KG1 (cell line): Measurements from ENCODE around the gene SUSD4.
"Not testable (repeated sequence)": the region's sequence is repeated elsewhere in the genome, so short reads cannot be mapped to it uniquely, and the experiment has no call there.

Source experiments
- DNase-seq: peaks from one replicate; lab custom pipeline; 2025; lab: John Stamatoyannopoulos, UW

SUSD4 gene, protein sequence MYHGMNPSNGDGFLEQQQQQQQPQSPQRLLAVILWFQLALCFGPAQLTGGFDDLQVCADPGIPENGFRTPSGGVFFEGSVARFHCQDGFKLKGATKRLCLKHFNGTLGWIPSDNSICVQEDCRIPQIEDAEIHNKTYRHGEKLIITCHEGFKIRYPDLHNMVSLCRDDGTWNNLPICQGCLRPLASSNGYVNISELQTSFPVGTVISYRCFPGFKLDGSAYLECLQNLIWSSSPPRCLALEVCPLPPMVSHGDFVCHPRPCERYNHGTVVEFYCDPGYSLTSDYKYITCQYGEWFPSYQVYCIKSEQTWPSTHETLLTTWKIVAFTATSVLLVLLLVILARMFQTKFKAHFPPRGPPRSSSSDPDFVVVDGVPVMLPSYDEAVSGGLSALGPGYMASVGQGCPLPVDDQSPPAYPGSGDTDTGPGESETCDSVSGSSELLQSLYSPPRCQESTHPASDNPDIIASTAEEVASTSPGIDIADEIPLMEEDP

DNA sequence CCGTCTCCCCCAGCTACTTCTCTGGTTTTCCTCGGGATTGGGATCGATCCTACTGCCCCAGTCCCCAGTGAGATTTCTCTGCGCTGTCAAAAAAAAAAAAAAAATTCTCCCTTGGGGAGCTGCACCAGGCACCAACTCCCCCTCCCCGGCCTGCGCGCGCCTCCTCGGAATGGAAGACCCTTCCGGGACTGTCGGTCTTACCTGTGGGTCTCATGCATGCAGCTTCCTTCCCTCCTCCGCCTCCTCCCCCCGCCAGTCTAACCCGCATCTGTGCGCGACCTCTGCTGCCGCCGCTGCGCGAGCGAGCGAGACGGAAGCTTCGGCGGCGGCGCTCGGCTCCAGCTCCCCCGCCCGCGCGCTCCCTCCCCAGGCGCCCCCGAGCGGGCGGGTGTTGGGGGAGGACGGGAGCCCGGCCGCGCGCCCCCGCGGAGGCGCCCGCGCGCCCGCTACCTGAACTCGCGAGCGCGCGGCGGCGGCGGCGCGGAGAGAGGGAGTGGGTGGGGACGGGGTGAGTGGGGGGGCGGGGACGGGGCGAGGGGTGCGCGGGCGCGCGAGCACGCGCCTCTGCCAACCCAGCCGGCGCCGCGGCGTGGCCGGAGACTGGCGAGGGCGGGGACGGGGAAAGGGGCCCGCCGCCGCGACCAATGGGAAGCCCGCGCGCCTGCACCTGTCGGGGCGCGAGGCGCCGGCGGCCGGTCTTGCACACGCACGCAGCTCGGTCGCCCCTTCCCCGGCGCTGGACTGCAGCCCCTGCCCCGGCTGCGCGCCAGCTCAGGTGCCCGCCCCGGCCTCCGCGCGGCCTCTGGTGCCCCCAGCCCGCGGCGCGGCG is at the start of gene SUSD4:
TSS of gene SUSD4 (minus strand) at position 321 of the 829 bp plus-strand sequence. CDS start 751 bp downstream, outside the sequence.
- DNase-seq: no peak

DNA sequence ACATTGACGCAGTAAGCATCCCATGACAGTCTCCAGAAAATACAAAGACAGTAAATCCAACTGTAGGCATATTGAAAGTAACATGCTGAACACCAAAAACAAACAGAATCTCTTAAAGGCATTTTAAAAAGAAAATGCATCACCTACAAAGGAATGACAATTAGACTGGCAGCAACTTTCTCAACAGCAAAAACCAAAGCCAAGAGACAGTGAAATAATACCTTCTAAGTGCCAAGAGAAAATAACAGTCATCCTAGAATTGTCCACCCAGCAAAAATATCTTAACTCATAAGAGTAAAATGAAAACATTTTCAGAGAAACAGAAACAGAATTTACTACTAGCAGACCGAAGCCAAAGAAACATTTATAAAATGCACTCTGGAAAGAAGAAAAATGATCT is 49.2 kb upstream of the SUSD4 start:
- DNase-seq: no peak

DNA sequence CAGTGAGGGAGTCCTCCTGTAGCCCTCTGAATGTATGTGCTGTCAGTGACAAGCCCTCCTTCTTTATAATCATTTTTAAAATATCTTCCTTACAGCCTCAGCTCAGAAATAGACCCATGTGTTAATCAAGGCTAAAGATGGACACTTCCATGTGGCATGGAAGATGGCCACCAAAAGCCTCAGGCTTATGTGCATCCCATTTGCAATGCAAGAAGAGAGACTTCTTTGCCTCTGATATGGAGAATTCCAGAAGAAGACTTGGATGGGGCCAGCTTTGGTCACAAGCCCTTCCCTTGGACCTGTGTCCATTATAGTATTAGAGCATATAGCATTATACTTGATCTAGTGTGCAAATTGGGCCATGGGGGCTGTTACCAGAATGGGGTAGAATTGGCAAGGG is 47.7 kb upstream of the SUSD4 start:
- DNase-seq: no peak

DNA sequence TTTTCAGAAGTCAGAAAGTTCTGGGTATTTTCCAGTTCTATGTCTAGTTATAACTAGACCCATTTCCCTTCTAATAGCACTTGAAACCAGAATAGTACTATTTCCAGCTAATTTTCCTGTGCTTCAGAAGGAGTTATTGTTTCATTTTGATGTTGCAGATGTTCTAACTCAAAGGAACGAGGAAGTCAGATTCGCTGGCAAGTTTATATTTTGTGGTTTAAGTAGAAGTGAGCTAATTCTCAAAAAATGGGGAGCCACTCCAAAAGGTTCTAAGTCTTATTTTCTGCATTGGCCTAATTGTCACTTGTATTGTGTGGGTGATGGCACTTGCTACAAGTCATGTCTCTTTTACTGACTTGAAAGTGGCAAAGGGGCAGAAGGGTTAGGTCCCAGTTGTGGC is 47.3 kb upstream of the SUSD4 start:
- DNase-seq: no peak

DNA sequence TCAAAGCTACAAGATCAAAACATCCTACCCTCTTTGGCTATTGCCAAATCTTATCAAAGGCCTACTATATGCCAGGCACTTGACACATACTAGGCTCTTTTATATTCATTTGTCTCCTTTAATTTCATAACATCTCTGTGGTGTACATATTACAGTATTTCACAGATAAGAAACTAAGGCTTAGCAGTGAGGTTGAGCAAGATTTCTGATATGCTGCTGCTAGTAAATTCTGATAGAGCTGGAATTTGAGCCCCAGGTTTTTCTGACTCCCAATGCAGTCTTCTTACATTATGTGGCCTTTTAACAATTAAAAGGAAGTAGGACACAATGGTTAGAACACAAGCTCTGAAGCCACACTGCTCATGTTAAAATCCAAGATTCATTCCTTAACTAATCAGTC is 46.1 kb upstream of the SUSD4 start:
- DNase-seq: no peak

DNA sequence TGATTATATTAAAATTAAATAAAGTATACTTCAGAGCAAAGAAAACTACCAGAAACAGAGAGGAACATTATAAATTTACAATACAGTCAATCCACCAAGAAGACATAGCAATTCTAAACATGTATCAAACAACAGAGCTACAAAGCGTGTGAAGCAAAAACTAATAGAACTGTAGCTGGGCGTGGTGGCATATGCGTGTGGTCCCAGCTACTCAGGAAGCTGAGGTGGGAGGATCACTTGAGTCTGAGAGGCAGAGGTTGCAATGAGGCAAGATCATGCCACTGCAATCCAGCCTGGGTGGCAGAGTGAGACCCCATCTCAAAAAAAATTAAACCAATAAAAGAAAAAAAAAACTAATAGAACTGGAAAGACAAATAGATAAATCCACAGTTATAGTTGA is 41.5 kb upstream of the SUSD4 start:
- DNase-seq: no peak

DNA sequence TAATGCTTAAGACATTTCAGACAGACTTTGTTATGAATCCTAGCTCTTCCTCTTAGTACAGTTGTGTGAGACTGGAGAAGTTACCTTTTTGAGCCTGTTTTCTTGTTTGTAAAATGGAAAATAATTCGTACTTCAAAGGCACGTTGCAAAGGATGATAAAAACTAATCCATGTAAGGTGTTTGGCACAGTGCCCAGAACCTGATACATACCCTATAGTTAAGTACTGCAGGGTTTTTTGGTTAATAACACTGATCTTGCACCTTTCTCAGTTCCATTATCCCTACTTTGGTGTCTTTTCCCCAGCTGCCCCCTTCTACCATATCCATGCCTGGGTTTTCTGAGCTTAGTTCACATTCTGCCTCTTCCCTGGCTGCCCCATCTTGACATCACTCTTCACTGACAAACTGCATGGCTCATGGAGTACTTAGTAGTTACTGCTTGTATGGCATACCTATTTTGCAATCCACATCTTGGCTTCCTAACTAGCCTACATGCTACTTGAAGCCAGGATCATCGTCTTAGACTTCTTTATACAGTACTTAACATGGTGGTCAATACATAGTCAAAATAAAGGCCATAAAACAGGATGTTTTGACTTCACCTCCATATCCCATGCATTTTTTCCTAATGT is 39.3 kb upstream of the SUSD4 start:
- no peak for DNase-seq

DNA sequence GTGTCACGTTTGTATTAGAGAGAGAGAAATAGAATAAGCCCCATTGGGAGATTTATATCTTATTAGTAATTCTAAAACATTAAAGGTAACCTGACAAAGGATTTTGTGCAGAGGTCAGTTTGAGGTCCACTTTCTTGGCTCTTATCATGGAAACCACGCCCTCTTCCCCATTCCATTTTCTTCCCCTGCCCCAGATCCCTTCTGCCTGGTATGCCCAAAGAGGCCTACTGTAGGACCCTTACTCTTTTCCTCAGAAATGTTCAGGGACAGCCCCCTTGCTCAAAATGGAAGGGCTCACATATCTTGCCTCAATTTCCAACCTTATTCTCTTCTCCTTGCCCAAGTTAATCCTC is 38.8 kb upstream of the SUSD4 start:
- no peak for DNase-seq

DNA sequence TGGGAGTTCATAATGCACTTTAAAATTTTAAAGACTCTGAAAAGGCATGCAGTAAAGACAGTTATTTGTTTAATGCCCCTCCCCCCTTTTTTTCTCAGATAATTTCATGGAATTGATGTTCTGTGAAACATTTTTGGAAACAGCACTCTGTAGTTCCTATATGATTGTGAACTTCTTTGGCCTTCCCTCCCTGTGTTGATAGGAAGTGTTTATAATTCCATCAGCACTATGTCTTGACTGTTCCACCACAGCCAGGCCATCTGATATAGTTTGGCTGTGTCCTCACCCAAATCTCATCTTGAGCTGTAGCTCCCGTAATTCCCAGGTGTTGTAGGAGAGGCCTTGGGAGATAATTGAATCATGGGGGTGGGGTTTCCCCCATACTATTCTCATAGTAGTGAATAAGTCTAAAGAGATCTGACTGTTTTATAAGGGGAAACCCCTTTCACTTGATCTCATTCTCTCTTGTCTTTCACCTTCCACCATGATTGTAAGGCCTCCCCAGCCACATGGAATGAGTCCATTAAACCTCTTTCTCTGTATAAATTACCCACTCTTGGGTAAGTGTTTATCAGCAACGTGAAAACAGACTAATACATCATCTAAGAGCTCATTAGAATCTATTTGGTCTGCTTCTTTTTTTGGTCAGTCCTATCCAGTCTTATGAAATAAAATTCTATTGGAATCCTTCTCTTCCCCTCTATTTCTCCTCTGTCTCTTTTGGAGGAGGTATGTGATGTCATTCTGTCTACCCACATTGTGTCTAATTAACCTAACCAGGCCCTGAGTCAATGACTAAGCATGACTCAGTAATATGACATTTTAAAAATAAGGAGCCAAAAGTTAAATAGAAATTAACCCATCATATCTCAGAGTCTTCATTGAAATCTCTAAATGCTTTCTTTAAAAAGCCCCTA is 38.2 kb upstream of the SUSD4 start:
- no peak for DNase-seq

DNA sequence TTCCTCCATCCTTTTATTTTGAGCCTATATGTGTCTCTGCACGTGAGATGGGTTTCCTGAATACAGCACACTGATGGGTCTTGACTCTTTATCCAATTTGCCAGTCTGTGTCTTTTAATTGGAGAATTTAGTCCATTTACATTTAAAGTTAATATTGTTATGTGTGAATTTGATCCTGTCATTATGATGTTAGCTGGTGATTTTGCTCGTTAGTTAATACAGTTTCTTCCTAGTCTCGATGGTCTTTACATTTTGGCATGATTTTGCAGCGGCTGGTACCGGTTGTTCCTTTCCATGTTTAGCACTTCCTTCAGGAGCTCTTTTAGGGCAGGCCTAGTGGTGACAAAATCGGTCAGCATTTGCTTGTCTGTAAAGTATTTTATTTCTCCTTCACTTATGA is 35.4 kb upstream of the SUSD4 start:
- DNase-seq: not testable (repeated sequence)

DNA sequence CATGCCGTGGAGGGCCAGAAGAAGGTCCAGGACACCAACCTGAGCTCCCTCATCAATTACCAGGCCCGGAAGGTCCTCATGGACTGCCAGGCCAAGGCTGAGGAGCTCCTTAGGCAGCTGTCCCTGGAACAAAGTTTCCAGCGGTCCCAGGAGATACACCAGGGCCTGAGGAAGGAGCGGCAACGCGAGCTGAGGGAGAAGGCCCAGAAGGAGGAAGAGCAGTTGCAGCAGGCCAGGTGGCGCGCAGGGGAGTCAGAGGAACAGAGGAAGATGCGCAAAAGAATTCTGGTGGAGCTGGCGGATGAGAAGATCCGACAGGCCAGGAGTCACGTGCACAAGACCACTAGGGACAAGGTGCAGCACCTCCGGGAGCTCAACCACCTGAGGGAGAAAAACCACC is 30.7 kb upstream of the SUSD4 start:
- DNase-seq: no peak

DNA sequence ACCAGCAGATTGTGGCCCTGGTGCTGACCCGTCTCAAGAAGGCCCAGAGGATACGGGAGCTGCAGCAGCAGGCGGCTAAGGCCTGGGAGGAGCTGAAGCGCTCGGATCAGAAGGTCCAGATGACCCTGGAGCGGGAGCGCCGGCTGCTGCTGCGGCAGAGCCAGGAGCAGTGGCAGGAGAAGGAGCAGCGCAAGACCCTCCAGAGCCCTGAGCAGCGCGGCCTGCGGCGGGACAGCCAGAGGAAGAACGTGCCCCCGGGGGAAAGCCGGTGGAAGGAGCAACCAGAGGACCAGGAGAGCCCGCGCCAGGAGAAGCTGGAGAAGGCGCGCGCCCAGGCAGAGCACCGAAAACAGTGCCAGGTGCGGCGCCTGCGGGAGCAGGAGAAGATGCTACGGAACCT is 30.3 kb upstream of the SUSD4 start:
- DNase-seq: no peak

DNA sequence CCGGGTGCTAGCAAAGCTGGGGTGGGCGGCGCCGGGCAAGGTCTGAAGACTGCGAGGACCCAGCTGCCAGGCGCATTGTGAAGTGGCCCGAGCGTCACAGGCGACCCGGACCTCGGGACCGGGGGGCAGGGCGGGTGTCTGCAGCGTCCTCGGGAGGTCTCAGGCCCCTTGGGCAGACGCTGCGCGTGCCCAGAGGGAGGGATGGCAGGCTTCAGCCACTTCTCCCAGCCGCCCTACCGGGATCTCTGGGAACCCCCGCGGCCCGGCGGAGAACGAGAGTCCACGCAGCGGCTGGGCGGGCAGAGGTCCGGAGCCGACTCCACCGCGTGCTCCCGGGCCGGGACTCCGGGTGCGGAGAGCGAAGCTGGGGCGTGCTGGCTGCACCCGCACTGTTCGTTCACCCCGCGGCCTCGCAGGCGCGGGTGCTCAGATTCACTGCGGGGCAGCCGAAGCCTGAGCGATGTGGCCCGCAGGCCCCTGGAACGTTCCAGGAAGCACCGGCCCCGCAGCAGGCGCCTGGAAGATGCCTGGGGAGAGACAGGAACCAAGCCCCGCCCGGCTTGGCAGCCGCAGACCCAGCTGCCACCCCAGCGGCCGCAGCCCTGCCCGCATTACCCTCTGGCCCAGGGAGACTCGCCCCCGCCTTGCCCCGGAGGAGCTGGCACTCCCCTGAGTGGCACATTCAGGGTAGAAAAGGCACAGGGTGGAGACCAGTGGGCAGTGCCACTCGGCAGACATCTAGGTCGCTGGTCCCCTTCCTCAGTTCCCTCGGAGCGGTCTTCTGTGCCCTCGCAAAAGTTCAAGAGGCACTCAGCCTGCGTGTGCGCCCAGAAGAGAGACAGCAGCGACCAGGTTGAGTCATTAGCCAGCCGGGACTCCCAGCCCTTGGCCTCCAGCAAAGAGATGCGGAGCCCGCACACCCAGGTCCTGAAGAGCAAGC is 29.6 kb upstream of the SUSD4 start, which contains the start of gene CCDC185:
TSS of gene CCDC185 (plus strand) at position 141 of the 940 bp plus-strand sequence. CDS start at position 202, 61 bp downstream.
- DNase-seq: no peak

DNA sequence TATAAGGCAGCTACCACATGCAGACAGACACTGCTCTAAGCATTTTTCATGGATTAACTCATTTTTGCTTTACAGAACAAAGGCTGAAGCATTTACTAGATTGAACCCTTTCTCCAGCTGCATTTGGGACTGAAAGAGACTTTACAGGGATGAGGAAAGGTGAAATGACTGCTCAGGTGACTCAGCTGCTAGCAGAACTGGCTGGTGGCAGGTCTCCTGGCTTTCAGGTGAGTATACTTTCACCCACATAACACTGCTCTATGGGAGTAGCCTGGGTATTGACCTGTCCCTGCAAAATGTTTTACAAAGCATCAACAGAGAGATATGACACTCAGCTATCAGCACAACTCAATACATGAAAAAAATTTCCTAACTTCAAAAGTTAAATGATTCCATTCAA is 26.6 kb upstream of the SUSD4 start:
- no peak for DNase-seq

DNA sequence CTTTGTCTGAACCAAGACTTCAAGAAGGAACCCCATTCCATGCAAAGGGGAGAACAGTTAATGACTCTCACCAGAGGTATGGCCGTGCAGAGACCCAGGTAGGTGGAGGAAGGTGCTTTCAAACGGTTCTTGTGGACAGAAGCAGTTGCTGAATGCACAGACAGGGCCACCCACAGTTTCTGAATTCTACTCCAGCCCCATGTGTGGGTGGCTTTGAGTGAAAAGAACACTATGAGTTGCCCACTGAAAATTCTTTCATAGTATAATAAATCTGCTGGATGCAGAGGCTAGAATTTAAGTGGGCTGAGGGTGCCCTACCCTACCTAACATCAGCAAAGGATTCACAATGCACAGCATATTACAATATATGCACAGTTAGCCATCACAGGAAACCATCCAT is 22.0 kb upstream of the SUSD4 start:
- no peak for DNase-seq

DNA sequence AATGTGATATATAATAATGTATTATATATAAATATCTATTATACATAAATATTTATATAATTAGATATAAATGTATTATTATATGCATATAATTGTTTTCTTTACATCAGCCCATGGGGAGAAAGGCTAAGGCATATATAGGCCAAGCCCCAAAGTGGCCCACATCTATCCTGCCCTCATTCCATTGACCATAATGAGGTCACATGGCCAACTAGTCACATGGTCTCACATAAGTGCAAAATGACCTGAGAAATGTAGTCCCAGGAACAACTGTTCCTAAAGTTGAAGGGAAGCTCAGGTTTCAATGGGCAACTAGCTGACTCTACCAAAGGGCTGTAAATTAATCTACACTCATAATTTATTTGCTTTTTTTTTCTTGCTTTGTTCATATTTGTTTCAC is 14.8 kb upstream of the SUSD4 start:
- DNase-seq: no peak

DNA sequence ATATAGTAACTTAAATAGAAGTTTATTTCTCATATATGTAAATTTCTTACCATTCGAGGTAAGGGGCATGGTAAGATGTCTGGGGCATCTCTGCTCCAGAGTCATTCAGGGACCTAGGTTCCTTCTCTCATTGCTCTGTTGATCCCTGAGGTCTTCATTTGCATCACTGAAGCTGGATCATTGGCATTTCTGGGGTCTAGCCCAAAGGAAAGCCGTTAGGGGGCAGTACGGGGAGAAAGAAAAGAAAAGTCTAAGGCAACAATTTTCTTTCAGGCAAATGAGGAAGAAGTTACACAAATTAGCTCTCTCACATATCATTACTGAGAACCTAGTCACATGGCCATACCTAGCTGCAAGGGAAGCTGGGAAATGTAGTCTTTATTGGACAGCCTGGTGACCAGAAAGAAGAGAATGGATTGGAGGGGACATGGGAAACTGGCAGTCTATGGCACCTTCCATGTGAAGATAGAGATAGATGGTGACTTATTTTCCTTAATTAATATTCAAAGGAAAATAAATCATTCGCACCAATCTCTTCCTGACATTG is 10.2 kb upstream of the SUSD4 start:
- DNase-seq: no peak

DNA sequence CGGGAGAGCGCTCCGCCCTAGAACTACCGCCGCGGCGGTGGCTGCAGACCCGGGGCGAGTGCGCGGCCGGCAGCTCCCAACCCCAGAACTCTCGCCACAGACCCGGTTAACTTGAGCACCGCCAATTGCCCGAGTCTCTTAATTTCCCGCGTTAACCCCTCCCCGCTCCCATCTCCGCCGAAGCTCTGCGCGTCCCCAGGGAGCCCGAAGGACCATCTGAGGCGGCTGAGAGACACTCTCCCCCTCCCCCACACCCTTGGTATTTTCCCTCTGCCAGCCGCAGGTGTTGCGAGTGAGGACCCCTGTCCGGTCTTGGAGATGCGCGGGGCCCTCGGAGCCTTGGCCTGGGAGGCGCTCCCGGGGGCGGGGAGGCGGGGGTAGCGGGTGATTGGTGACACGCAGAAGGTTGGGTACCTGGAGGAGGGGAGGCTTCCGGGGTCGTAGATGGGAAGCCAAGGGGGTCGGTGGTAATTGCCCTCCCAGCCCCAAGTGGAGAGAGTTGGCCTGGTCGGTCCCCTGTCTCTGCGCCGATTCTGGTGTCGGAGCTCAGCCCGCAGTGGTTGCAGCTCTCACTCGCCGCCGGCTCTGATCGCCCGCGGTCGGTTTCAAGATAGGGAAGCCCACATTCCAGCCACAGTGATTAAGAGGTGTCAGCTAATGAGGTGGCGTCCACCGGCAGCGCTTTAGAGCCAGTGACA is 858 bp upstream of the SUSD4 start:
- no peak for DNase-seq

DNA sequence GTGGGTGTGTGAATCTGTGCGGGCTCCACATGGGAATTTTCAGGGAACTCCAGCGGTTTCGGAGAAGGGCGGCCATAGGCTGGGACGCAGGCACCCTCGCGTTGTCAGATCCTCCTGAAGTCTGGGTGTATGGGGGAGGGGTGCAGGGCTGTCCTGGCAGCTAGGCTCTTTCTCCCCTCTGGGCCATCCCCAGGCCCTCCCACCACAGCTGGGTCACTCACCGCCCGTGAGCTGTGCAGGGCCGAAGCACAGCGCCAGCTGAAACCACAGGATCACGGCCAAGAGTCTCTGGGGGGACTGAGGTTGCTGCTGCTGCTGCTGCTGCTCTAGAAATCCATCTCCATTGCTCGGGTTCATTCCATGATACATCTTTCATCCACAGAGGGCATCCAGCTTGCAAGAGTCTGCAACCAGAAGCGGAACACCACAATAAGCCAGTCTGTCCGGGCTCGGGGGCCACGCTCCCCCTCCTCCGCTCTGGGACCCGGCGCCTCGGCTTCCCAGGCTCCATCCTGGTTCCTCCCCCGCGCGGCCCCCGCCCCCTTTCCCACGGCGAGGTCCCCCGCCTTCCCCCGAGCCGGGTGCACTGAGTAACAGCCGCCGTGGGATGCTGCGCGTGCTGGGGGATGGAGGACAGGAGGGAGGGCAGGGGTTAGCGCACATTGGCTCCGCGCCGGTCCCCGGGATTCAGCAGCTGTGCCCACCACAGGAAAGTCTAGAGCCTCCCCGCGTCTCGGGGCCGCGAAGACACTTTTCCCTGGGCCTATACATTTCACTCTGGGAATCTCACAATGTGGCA is 720 bp downstream of the SUSD4 start:
- DNase-seq: no peak
